GM23338 (cell line): ENCODE results near the gene IPCEF1. TPM values are rescaled to one million over a fixed set of nuclear protein-coding genes. Genes with fewer than 3 reads are reported as not detected.
A peak's percentile ranks its signal among the peaks of the same experiment; 100 is the strongest.
"Not testable (repeated sequence)": the region's sequence is repeated elsewhere in the genome, so short reads cannot be mapped to it uniquely, and the experiment has no call there.

Experiments used
- ATAC-seq: fragments of 200-7000 bp; cut with Tn5 transposase; 3 replicates; pipeline ENCODE4 v1.9.1; 2020
- DNase-seq: peaks from one replicate; pipeline ENCODE4 v3.0.0-alpha.2; 2015; ENCODE audit warnings: low spot score
- H2AFZ ChIP-seq: fragments of 200-600 bp; sonication (generic); 2 replicates; pipeline ENCODE4 v1.8.0; 2016; ENCODE audit warnings: antibody characterized with exemption, mild to moderate bottlenecking, moderate library complexity
- H3F3A ChIP-seq: fragments of 200-600 bp; sonication (generic); replicated peaks from 2 replicates; pipeline ENCODE4 v1.8.0; 2017; ENCODE audit warnings: antibody characterized with exemption, mixed run types, low read depth
- H3K27ac ChIP-seq: fragments of 200-600 bp; sonication (generic); 2 replicates; pipeline ENCODE4 v1.6.1; 2016; ENCODE audit warnings: low read depth
- H3K27me3 ChIP-seq: fragments of 200-600 bp; sonication (generic); 2 replicates; pipeline ENCODE4 v1.8.0; 2016; ENCODE audit warnings: mild to moderate bottlenecking, mixed run types, moderate library complexity; ENCODE audit not compliant: insufficient read depth
- H3K36me3 ChIP-seq: fragments of 200-600 bp; sonication (generic); 2 replicates; pipeline ENCODE4 v1.8.0; 2016; ENCODE audit warnings: mild to moderate bottlenecking; ENCODE audit not compliant: insufficient read depth
- H3K4me1 ChIP-seq: fragments of 200-600 bp; sonication (generic); 2 replicates; pipeline ENCODE4 v1.8.0; 2016; ENCODE audit warnings: mild to moderate bottlenecking, moderate library complexity; ENCODE audit not compliant: insufficient read depth
- H3K4me2 ChIP-seq: fragments of 200-600 bp; sonication (generic); 2 replicates; pipeline ENCODE4 v1.7.1; 2017; ENCODE audit warnings: mixed run types
- H3K4me3 ChIP-seq: fragments of 200-600 bp; sonication (generic); 2 replicates; pipeline ENCODE4 v1.6.1; 2016; ENCODE audit warnings: mixed run types
- H3K79me2 ChIP-seq: fragments of 200-600 bp; sonication (generic); replicated peaks from 2 replicates; pipeline ENCODE4 v1.8.0; 2017; ENCODE audit warnings: mild to moderate bottlenecking; ENCODE audit not compliant: insufficient read depth
- H3K9me2 ChIP-seq: fragments of 200-600 bp; sonication (generic); 2 replicates; pipeline ENCODE4 v1.8.0; 2017; ENCODE audit not compliant: insufficient read depth
- H4K20me1 ChIP-seq: fragments of 200-600 bp; sonication (generic); replicated peaks from 2 replicates; pipeline ENCODE4 v1.8.0; 2017; ENCODE audit warnings: mild to moderate bottlenecking; ENCODE audit not compliant: insufficient read depth
- H3K27ac Mint-ChIP-seq: 2 replicates; pipeline ENCODE4 v1.8.0; 2020; ENCODE audit warnings: inconsistent platforms, mild to moderate bottlenecking, moderate library complexity, mixed read lengths
- H3K27me3 Mint-ChIP-seq: 3 replicates; pipeline ENCODE4 v1.8.0; 2022; ENCODE audit warnings: low read depth, mild to moderate bottlenecking, moderate library complexity, mixed read lengths, inconsistent platforms; ENCODE audit not compliant: insufficient read depth, poor library complexity
- H3K36me3 Mint-ChIP-seq: 3 replicates; pipeline ENCODE4 v1.8.0; 2021; ENCODE audit warnings: low read depth, mild to moderate bottlenecking, inconsistent platforms, moderate library complexity, mixed read lengths
- H3K4me1 Mint-ChIP-seq: 3 replicates; pipeline ENCODE4 v1.8.0; 2020; ENCODE audit warnings: mild to moderate bottlenecking, inconsistent platforms, mixed read lengths
- H3K4me3 Mint-ChIP-seq: 3 replicates; pipeline ENCODE4 v1.8.0; 2021; ENCODE audit warnings: moderate library complexity, mild to moderate bottlenecking, inconsistent platforms, mixed read lengths
- H3K9me3 Mint-ChIP-seq: 3 replicates; pipeline ENCODE4 v1.8.0; 2020; ENCODE audit warnings: moderate library complexity, mild to moderate bottlenecking, inconsistent platforms, mixed read lengths
- CTCF ChIP-seq, 2 experiments: fragments of 200-600 bp in 1 of 2; sonication (generic) in 1 of 2; conservative IDR thresholded peaks; 2 replicates each; pipeline versions ENCODE4 v1.5.1 to v1.6.1; 2016 to 2017; ENCODE audit warnings: antibody characterized with exemption in 2 of 2, low read depth in 2 of 2, mild to moderate bottlenecking in 2 of 2, moderate library complexity in 1 of 2
- EZH2 ChIP-seq: fragments of 200-600 bp; sonication (generic); IDR thresholded peaks from one replicate; pipeline ENCODE4 v1.8.0; 2017; ENCODE audit warnings: antibody characterized with exemption, mild to moderate bottlenecking, low read depth; ENCODE audit not compliant: unreplicated experiment
- EZH2phosphoT487 ChIP-seq: fragments of 200-600 bp; sonication (generic); IDR thresholded peaks from one replicate; pipeline ENCODE4 v1.8.1; 2018; ENCODE audit warnings: antibody characterized with exemption; ENCODE audit not compliant: unreplicated experiment
- JUNB ChIP-seq: IDR thresholded peaks from one replicate; pipeline ENCODE4 v1.6.1; 2016; ENCODE audit warnings: antibody characterized with exemption; ENCODE audit not compliant: unreplicated experiment
- NANOG ChIP-seq: IDR thresholded peaks from 2 replicates; pipeline ENCODE4 v1.6.1; 2016; ENCODE audit warnings: antibody characterized with exemption, borderline replicate concordance
- POLR2AphosphoS5 ChIP-seq: IDR thresholded peaks from 2 replicates; pipeline ENCODE4 v1.6.1; 2016; ENCODE audit warnings: antibody characterized with exemption, low read depth
- STAT1 ChIP-seq: IDR thresholded peaks from one replicate; pipeline ENCODE4 v1.6.1; 2016; ENCODE audit warnings: antibody characterized with exemption; ENCODE audit not compliant: unreplicated experiment
- ZNF114 ChIP-seq: fragments of 250-450 bp; sonication (Bioruptor Pico); IDR thresholded peaks from 2 replicates; pipeline ENCODE4 v1.5.0; 2020; ENCODE audit warnings: mild to moderate bottlenecking, moderate library complexity
- polyA plus RNA-seq: library from polyadenylated mRNA; unstranded; fragments of >200 nt; fragmentation: Nextera tagmentation; extraction: Ambion mirVana; gene quantifications from 2 replicates; pipeline ENCODE4 v1.2.1, GENCODE V29; 2016
- total RNA-seq: library from RNA; depleted of rRNA; stranded (reverse); fragments of >200 nt; shearing (Covaris generic); gene quantifications from 2 replicates; pipeline ENCODE4 v1.2.3, GENCODE V29; 2014
- TF ChIP-seq, protein P1 (sequence below): IDR thresholded peaks from 2 replicates; pipeline ENCODE4 v1.6.1; 2016; ENCODE audit warnings: antibody characterized with exemption
- TF ChIP-seq, protein P2 (sequence below): IDR thresholded peaks from one replicate; pipeline ENCODE4 v1.6.1; 2018; ENCODE audit warnings: antibody characterized with exemption; ENCODE audit not compliant: unreplicated experiment

IPCEF1 gene
- total and polyA plus RNA-seq, 2 experiments from 2014 or later, result 0.15 to 1.8 TPM

- Histone ChIP-seq H3K27me3 (no peaks in the 10 kb centered on the region), H3K79me2 (no peaks in the 10 kb centered on the region), H3K4me3 (no peak overlapping the region), H3K4me1 (peaks cover 18% of the 10 kb centered on the region), H4K20me1 (no peaks in the 10 kb centered on the region), H3K9me2 (no peaks in the 10 kb centered on the region), H3K4me2 (no peak overlapping the region), H3K36me3 (no peaks in the 10 kb centered on the region), H2AFZ (no peak overlapping the region), H3K27ac (no peak overlapping the region), H3F3A (no peaks in the 10 kb centered on the region)
- peaks cover 38% of the 10 kb centered on the region for H3K4me1 Mint-ChIP-seq
- H3K4me3 Mint-ChIP-seq, result no peak overlapping the region
- TF ChIP-seq NANOG, result no peak
- no peak for TF ChIP-seq JUNB
- TF ChIP-seq CTCF (conservative IDR thresholded peaks at IDR 0.05; ENCODE audit: low read depth in 2 of 2), result no peak
- TF ChIP-seq, protein P1, sequence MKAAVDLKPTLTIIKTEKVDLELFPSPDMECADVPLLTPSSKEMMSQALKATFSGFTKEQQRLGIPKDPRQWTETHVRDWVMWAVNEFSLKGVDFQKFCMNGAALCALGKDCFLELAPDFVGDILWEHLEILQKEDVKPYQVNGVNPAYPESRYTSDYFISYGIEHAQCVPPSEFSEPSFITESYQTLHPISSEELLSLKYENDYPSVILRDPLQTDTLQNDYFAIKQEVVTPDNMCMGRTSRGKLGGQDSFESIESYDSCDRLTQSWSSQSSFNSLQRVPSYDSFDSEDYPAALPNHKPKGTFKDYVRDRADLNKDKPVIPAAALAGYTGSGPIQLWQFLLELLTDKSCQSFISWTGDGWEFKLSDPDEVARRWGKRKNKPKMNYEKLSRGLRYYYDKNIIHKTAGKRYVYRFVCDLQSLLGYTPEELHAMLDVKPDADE, result no peak
- no peak for TF ChIP-seq ZNF114
- no peak for TF ChIP-seq EZH2phosphoT487
- TF ChIP-seq, protein P2, sequence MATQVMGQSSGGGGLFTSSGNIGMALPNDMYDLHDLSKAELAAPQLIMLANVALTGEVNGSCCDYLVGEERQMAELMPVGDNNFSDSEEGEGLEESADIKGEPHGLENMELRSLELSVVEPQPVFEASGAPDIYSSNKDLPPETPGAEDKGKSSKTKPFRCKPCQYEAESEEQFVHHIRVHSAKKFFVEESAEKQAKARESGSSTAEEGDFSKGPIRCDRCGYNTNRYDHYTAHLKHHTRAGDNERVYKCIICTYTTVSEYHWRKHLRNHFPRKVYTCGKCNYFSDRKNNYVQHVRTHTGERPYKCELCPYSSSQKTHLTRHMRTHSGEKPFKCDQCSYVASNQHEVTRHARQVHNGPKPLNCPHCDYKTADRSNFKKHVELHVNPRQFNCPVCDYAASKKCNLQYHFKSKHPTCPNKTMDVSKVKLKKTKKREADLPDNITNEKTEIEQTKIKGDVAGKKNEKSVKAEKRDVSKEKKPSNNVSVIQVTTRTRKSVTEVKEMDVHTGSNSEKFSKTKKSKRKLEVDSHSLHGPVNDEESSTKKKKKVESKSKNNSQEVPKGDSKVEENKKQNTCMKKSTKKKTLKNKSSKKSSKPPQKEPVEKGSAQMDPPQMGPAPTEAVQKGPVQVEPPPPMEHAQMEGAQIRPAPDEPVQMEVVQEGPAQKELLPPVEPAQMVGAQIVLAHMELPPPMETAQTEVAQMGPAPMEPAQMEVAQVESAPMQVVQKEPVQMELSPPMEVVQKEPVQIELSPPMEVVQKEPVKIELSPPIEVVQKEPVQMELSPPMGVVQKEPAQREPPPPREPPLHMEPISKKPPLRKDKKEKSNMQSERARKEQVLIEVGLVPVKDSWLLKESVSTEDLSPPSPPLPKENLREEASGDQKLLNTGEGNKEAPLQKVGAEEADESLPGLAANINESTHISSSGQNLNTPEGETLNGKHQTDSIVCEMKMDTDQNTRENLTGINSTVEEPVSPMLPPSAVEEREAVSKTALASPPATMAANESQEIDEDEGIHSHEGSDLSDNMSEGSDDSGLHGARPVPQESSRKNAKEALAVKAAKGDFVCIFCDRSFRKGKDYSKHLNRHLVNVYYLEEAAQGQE, result no peak
- no peak for TF ChIP-seq EZH2
- TF ChIP-seq POLR2AphosphoS5, result no peak
- TF ChIP-seq STAT1, result no peak
- H3K36me3 Mint-ChIP-seq, result no peaks in the 10 kb centered on the region
- peak; percentile 29; the same call in 1 of the 3 replicates for ATAC-seq
- no peaks in the 10 kb centered on the region for H3K27me3 Mint-ChIP-seq
- no peak overlapping the region for H3K27ac Mint-ChIP-seq
- H3K9me3 Mint-ChIP-seq, result no peaks in the 10 kb centered on the region
- no peak for DNase-seq
These were observed 115.0 kb downstream of the IPCEF1 start for GRCh38 chr6:154241581-154241980.

- H3K4me3 Mint-ChIP-seq, H3K4me2 ChIP-seq, ATAC-seq, H3K27ac Mint-ChIP-seq, H4K20me1 ChIP-seq, H3K79me2 ChIP-seq, DNase-seq, H3K27me3 Mint-ChIP-seq, H3F3A ChIP-seq, H3K9me2 ChIP-seq, H3K4me3 ChIP-seq, H3K36me3 Mint-ChIP-seq, H3K27me3 ChIP-seq, H3K9me3 Mint-ChIP-seq, H2AFZ ChIP-seq, H3K36me3 ChIP-seq, H3K27ac ChIP-seq: not testable (repeated sequence)
- H3K4me1 ChIP-seq, result peaks cover 12% of the 10 kb centered on the region
- peaks cover 33% of the 10 kb centered on the region for H3K4me1 Mint-ChIP-seq
These were observed 115.5 kb downstream of the IPCEF1 start for GRCh38 chr6:154241061-154241460.
